Stimulated activated CD4-positive, alpha-beta T cell treated with anti-CD3 and anti-CD28 coated beads, Interleukin-15, amount 100 ng/mL, for 1 hour (primary cell): ENCODE data around the gene BLTP2.
"Not testable (repeated sequence)": the region's sequence is repeated elsewhere in the genome, so short reads cannot be mapped to it uniquely, and the experiment has no call there.

ENCODE experiments used
- DNase-seq, 2 donors: peaks; one replicate each; pipeline ENCODE4 v3.0.0-alpha.2; 2020; ENCODE audit warnings: low read depth in 1 of 2, low spot score in 1 of 2

The BLTP2 gene

GRCh38 chr17:28646039-28646754, 1.2 kb upstream of the BLTP2 start:
- DNase-seq, result no peak

GRCh38 chr17:28645576-28645939, 600 bp upstream of the BLTP2 start:
- DNase-seq, result no peak

GRCh38 chr17:28643983-28644786, 773 bp downstream of the BLTP2 start:
- DNase-seq, result no peak

GRCh38 chr17:28641579-28641978, 3.4 kb downstream of the BLTP2 start:
- DNase-seq, result no peak

DNA sequence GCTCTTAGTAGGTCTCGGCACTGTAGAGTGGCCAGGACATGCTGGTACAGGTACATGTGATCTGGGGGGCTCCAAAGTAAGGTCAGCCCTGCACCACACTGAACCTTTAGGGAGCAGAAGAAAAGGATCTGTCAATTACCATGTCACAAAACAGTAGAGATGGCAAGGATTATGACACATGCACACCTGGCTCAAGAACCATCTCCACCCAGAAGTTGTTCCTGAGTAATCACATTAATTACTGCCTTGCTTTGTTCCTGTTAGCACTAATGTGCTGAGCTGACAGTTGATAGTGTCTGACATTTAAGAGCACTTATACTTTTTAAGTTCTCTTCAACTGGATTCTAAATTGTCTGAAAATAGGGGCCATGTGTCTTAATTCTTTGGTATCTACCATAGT, 9.5 kb downstream of the BLTP2 start:
- DNase-seq, result no peak

DNA sequence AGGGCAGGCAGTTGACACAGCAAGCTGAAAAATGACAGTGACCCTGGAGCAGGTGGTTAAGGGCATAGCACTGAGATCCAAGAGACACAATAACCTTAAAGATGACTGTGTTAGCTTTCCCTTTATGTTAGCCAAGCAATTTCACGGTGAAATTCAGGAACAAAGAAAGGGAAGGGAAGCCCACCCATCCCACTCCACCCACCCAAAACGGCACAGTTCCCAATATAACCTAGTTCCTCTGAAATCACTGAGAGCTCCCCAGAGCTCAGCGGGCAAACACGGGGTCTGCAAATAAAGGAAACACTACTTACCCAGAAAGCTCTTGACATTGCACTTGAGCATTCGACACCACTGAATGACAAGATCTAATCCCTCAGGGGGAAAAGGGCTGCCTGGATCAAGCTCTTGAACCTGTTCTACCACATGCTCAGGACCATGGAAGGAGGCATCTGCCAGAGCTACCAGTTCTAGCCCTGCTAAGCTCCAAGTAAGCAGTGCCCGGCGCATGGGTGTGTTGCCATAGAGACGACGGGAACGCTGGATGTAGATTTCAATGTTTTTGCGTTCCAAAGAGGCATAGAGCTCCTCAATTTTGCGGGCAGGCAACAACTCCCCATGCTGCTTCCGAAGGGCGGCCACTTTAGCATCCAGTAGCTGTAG, 10.6 kb downstream of the BLTP2 start:
- no peak for DNase-seq

DNA sequence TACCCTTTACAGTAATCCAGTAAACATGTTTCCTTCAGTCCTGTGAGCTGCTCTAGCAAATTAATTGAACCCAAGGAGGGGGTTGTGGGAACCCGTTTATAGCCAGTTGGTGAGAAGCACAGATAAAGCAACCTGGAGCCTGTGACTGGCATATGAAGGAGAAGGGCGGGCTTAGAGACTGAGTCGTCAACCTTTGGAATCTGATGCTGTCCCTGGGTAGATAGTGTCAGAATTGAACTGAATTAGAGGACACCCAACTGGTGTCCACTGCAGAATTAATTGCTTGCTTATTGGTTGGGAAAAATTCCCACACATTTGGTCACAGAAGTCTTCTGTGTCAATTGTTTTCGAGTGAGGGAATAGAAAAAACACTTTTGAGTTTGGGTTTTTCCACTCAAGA, 18.1 kb downstream of the BLTP2 start:
- no peak for DNase-seq

DNA sequence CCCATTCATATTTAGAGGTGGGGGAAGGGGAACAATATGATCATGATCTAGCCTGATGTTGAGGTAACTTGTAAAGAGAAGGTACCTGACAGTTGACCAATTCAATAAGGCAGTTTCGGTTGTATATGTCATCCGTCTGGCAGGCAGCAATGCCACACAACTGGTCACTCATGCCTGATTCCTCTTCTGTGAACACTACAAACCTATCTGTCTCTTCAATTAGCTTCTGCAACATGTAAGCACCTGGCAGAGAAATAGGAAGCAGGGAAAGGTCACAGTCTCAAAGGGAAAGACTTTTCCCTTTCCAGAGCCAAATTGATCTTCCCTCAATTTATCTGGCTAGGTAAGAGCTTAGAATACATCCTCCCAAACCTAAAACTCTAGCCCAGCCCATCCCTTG, 20.8 kb downstream of the BLTP2 start:
- no peak for DNase-seq

DNA sequence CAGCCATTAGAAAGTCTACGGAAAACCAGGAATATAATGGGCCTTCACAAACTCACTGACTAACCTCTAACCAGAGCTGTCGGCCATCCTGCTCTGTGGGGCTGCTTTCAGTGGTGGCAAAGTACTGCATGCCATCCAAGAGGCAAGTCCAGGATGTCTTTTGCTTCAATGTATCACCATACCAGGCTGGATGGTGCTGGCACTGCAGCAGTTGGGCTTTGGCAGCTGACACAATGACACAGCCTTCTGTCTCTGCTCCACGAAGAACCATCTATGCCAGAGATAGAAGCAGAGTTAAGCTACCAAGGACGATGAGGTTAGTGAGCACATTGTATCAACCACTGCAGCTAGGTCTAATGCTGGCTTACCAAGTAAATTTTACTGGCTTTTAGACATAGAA, 21.3 kb downstream of the BLTP2 start:
- DNase-seq, result no peak

DNA sequence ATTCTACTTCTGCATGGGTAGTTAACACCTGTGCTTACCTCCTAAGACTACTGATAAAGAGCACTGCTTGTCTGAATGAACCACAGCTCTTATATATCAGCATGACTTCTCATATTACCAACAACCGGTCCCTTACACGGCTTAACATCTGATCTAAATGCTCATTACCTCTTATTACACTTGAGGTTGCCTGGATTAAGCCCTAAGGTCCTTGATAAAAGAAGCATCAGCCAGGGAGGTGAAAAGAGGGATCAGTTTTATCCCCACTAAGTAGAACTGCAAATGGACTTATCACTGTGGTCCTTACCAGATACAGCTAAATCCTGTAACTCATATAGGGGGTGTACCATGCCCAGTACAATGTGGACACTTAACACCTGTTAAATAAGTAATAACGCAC, 22.8 kb downstream of the BLTP2 start:
- DNase-seq, result no peak

DNA sequence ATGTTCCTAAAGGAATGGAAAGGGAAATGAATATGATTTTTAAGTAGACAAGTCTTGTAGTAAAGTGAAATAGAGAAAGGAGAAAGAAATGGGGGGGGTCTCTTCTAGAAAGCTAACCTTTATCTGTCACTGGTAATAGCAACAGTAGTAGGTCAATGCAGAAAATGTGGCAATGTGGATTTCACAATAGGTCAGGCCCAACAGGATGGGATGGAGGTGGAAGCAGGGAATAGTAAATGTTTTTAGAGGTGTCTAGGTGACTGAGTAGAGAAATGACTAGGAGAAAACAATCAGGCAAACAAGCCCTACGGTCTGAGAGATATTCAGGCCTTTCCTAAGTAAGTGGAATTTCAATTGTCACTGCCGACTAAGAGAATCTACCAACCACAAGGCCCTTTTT, 24.9 kb downstream of the BLTP2 start:
- no peak for DNase-seq

DNA sequence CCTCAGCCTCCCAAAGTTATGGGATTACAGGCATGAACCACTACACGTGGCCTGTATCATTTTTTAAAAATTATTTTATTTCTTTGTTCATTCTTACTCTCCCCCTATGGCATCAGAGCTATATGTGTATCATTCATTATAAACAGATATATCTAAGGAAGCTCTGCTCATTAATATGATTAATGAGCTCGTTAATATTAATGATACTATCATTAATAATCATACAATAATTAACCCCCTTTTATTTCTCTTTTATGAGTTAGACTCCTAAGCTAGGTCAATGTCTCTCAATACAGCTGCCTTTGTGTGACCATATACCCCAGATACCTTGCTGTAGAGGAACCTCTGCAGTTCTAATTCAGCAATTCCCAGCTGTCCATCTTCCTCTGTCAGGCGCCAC, 26.5 kb downstream of the BLTP2 start:
- no peak for DNase-seq

DNA sequence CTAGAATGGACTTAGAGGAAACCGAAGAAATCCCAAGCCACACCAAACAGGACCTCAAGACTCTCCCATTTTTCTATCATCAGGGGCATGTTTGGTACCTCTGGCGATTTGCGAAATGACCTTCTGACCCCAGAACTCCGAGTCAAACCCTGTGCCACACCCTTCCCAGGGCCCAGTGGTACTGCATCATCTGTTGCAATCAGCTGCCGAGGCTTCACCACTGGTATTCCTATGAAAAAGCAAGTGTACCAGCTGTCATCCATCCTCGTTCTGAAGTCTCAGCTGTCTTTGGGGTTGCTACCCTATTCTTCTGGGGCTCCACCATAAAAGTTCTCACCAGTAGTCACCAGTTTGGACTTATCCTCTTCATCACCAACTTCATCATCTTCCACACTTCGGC, 28.7 kb downstream of the BLTP2 start:
- DNase-seq, result no peak

DNA sequence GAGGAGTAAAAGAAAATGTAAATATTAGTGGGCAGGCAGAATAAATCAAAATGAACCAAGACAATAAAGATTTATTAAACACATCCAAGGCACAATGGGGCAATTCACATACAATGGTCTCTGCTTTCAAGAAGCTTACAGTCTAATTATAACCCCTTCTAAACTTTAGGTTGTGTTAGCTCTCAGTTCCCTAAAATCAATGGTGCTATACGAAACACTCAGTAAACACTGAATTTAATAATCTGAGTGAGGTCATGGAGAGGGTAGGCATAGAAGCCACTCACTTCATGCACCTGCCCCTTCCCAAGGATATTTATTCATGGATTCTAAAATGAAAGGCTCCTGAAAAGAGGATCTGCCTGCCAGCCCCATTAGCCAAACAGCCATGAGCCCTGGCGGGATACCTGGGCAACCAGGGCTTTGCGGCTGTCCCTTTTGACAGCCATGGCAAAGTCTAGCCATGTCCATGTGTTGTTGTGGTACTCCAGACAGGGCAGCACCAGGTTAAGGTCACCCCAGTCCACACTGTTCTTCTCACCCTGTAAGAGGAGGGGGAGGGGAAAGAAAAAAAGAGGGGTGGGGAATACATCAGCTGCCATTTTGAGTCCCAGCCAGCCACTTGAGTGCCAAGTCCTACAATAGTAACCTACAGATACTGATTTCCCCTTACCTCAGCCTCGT, 29.6 kb downstream of the BLTP2 start:
- DNase-seq, result no peak

DNA sequence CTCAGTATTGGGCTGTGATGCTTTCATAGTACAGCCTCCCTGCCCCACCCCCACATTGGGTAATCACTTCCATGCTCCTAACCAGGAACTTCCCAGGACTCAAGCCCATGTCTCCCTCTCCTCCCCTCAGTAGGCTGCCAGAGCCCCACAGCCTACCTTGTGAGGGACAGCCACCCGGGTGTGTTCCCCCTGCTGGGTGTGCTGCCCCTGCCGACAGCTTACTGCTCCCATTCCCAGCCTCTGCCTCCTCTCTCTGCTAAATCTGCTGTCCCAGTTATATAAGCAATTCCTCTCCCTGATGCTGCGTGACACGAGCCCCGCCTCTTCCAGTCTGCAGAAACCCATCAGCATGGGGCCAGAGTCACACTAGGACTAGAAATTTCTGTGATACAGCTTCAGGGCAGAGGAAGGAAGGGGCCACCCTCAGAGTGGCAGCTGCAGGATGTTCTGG, 31.0 kb downstream of the BLTP2 start, which contains the start of gene RSKR:
RSKR (minus strand) TSS at position 255 of the 451 bp plus-strand sequence; CDS start at position 231, 24 bp downstream.
- no peak for DNase-seq

- no peak for DNase-seq
Observed at GRCh38 chr17:28612936-28613872, 31.8 kb downstream of the BLTP2 start.

DNA sequence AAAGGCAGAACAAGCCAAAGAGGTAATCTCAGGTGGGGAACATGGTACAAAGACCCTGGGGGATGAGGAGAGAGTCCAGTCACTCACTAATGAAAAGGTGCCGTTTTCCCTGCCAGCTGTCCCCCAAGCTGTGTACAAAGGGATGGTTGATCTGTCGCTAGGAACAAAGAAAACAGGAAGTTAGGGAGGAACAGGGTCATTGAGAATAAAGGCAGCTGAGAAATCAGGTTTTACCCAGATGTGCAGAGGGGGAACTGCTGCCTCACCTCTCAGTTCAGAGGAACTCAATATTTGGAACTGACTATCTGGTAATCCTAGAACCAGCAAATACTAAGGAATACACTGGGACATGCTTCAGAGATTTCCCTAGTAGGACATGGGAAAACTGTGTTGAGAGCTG, 32.4 kb downstream of the BLTP2 start:
- DNase-seq, result no peak

GRCh38 chr17:28610376-28610775, 34.6 kb downstream of the BLTP2 start:
- no peak for DNase-seq

DNA sequence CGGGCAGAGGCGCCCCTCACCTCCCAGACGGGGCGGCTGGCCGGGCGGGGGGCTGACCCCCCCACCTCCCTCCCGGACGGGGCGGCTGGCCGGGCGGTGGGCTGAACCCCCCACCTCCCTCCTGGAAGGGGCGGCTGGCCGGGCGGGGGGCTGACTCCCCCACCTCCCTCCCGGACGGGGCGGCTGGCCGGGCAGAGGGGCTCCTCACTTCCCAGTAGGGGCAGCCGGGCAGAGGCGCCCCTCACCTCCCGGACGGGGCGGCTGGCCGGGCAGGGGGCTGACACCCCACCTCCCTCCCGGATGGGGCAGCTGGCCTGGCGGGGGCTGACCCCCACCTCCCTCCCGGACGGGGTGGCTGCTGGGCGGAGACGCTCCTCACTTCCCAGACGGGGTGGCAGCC, 40.9 kb downstream of the BLTP2 start:
- not testable (repeated sequence) for DNase-seq
